ENCODE data around the gene USP10.

GRCh38 chr16:84794626-84795025 lies 94.8 kb downstream of the USP10 start:
- TF ChIP-seq, protein P1, sequence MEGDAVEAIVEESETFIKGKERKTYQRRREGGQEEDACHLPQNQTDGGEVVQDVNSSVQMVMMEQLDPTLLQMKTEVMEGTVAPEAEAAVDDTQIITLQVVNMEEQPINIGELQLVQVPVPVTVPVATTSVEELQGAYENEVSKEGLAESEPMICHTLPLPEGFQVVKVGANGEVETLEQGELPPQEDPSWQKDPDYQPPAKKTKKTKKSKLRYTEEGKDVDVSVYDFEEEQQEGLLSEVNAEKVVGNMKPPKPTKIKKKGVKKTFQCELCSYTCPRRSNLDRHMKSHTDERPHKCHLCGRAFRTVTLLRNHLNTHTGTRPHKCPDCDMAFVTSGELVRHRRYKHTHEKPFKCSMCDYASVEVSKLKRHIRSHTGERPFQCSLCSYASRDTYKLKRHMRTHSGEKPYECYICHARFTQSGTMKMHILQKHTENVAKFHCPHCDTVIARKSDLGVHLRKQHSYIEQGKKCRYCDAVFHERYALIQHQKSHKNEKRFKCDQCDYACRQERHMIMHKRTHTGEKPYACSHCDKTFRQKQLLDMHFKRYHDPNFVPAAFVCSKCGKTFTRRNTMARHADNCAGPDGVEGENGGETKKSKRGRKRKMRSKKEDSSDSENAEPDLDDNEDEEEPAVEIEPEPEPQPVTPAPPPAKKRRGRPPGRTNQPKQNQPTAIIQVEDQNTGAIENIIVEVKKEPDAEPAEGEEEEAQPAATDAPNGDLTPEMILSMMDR (IDR thresholded peaks at IDR 0.05; ENCODE audit: extremely low read depth in 1 of 2, insufficient read depth in 1 of 2, low read depth in 1 of 2, low read length in 2 of 2): no peak
- TF ChIP-seq POLR2AphosphoS5 (IDR thresholded peaks at IDR 0.05; ENCODE audit: insufficient read depth, low read depth, low read length) (no peak), FOS (IDR thresholded peaks at IDR 0.05; ENCODE audit: borderline replicate concordance, insufficient read depth, low read length) (no peak), POLR2A (IDR thresholded peaks at IDR 0.05; ENCODE audit: low read depth, low read length) (no peak), EZH2 (IDR thresholded peaks at IDR 0.05; ENCODE audit: borderline replicate concordance, low read depth, low read length, severe bottlenecking) (no peak), MYC (IDR thresholded peaks at IDR 0.05; ENCODE audit: low read depth, low read length) (no peak), JUN (IDR thresholded peaks at IDR 0.05; ENCODE audit: borderline replicate concordance, insufficient read depth, insufficient read length, low read depth) (no peak), MAX (IDR thresholded peaks at IDR 0.05; ENCODE audit: insufficient read depth, insufficient read length) (no peak), GATA2 (IDR thresholded peaks at IDR 0.05; ENCODE audit: insufficient read depth, insufficient read length, low read depth, low read length) (no peak)

All from endothelial cell of umbilical vein (primary cell).